Smooth muscle cell (in vitro differentiated cells): ENCODE measurements around the gene HOXC5. TPM values are rescaled to one million over a fixed set of nuclear protein-coding genes. Genes with fewer than 3 reads are reported as not detected.
A peak's percentile ranks its signal among the peaks of the same experiment; 100 is the strongest.

Experiments
- DNase-seq: peaks from one replicate; lab custom pipeline; 2025; ENCODE audit not compliant: unreplicated experiment; lab: John Stamatoyannopoulos, UW
- H2AFZ ChIP-seq: fragments of 200-600 bp; sonication (generic); 2 replicates; pipeline ENCODE4 v1.6.0; 2016; ENCODE audit warnings: antibody characterized with exemption, low read depth, mild to moderate bottlenecking
- H3F3A ChIP-seq: fragments of 200-600 bp; sonication (generic); 2 replicates; pipeline ENCODE4 v1.6.0; 2017; ENCODE audit warnings: antibody characterized with exemption, low read depth
- H3K27ac ChIP-seq: fragments of 200-600 bp; sonication (generic); 2 replicates; pipeline ENCODE4 v1.5.1; 2016; ENCODE audit warnings: low read depth, mild to moderate bottlenecking
- H3K27me3 ChIP-seq: fragments of 200-600 bp; sonication (generic); 2 replicates; pipeline ENCODE4 v1.6.1; 2016; ENCODE audit warnings: low read depth, mild to moderate bottlenecking
- H3K36me3 ChIP-seq: fragments of 200-600 bp; sonication (generic); 2 replicates; pipeline ENCODE4 v1.5.1; 2016; ENCODE audit warnings: low read depth
- H3K4me1 ChIP-seq: fragments of 200-600 bp; sonication (generic); 2 replicates; pipeline ENCODE4 v1.5.1; 2016; ENCODE audit warnings: low read depth
- H3K4me2 ChIP-seq: fragments of 200-600 bp; sonication (generic); 2 replicates; pipeline ENCODE4 v1.6.0; 2016; ENCODE audit warnings: mild to moderate bottlenecking
- H3K4me3 ChIP-seq: fragments of 200-600 bp; sonication (generic); 2 replicates; pipeline ENCODE4 v1.5.1; 2016; ENCODE audit warnings: mild to moderate bottlenecking
- H3K79me2 ChIP-seq: fragments of 200-600 bp; sonication (generic); 2 replicates; pipeline ENCODE4 v1.6.0; 2016; ENCODE audit warnings: low read depth, mild to moderate bottlenecking
- H3K9ac ChIP-seq: fragments of 200-600 bp; sonication (generic); 2 replicates; pipeline ENCODE4 v1.6.0; 2016; ENCODE audit warnings: low read depth
- H3K9me3 ChIP-seq: fragments of 200-600 bp; sonication (generic); replicated peaks from 2 replicates; pipeline ENCODE4 v1.5.1; 2016; ENCODE audit warnings: low read depth
- H4K20me1 ChIP-seq: fragments of 200-600 bp; sonication (generic); 2 replicates; pipeline ENCODE4 v1.6.0; 2016; ENCODE audit warnings: low read depth
- CTCF ChIP-seq: fragments of 200-600 bp; sonication (generic); IDR thresholded peaks from 2 replicates; pipeline ENCODE4 v1.5.1; 2017; ENCODE audit warnings: borderline replicate concordance, mild to moderate bottlenecking, antibody characterized with exemption; ENCODE audit not compliant: insufficient read depth, poor library complexity, severe bottlenecking
- WGBS: methylation state at CpG from one replicate; pipeline ENCODE4 v1.1.7; 2016; ENCODE audit warnings: low lambda C conversion rate; 5-methylcytosine and 5-hydroxymethylcytosine counted together
- polyA plus RNA-seq: library from polyadenylated mRNA; unstranded; fragments of >200 nt; fragmentation: Nextera tagmentation; extraction: Ambion mirVana; gene quantifications from 2 replicates; pipeline ENCODE4 v1.2.1, GENCODE V29; 2016
- total RNA-seq: library from RNA; depleted of rRNA; stranded (reverse); fragments of >200 nt; gene quantifications from 2 replicates; pipeline ENCODE4 v1.2.3, GENCODE V29; 2014

HOXC5 gene
- total and polyA plus RNA-seq, 2 experiments from 2014 or later = 0.54 to 1.3 TPM

- Histone ChIP-seq H3K9me3 (no peaks in the 10 kb centered on the region), H3K4me2 (peak overlapping the region; percentile 55), H3F3A (no peaks in the 10 kb centered on the region), H3K9ac (no peak overlapping the region), H3K4me3 (peak overlapping the region; percentile 16), H3K4me1 (peaks cover 4% of the 10 kb centered on the region), H3K27me3 (peaks cover 100% of the 10 kb centered on the region), H3K79me2 (no peaks in the 10 kb centered on the region), H3K36me3 (no peaks in the 10 kb centered on the region), H2AFZ (no peak overlapping the region), H4K20me1 (peaks cover 20% of the 10 kb centered on the region), H3K27ac (no peak overlapping the region)
- 3% methylated on average over 24 of the region's 24 CpGs for WGBS
- no peak for TF ChIP-seq CTCF
- no peak for DNase-seq
Measured at GRCh38 chr12:54051874-54052437, 19.1 kb downstream of the HOXC5 start.

GRCh38 chr12:54052438-54053002, 19.7 kb downstream of the HOXC5 start:
- H4K20me1 ChIP-seq = peaks cover 16% of the 10 kb centered on the region
- peak overlapping the region; percentile 16 for H3K4me3 ChIP-seq
- H3K27ac ChIP-seq = no peak overlapping the region
- H3K4me2 ChIP-seq = peak overlapping the region; percentile 55
- peaks cover 100% of the 10 kb centered on the region for H3K27me3 ChIP-seq
- WGBS = 10% methylated on average over 10 of the region's 10 CpGs
- no peaks in the 10 kb centered on the region for H3K4me1 ChIP-seq
- no peak overlapping the region for H3K9ac ChIP-seq
- no peak for DNase-seq
- no peak for TF ChIP-seq CTCF
- H3F3A ChIP-seq = no peaks in the 10 kb centered on the region
- H3K79me2 ChIP-seq = no peaks in the 10 kb centered on the region
- H3K9me3 ChIP-seq = no peaks in the 10 kb centered on the region
- no peaks in the 10 kb centered on the region for H3K36me3 ChIP-seq
- H2AFZ ChIP-seq = no peak overlapping the region

- no peak for DNase-seq
- Histone ChIP-seq H3K79me2 (no peaks in the 10 kb centered on the region), H3K4me3 (peak overlapping the region; percentile 46)
Measured at GRCh38 chr12:54053003-54053750, 20.3 kb downstream of the HOXC5 start.

More at GRCh38 chr12:54053003-54053750, 20.3 kb downstream of the HOXC5 start:
- Histone ChIP-seq H3K4me2 (peak overlapping the region; percentile 86), H2AFZ (no peak overlapping the region), H3F3A (no peaks in the 10 kb centered on the region), H3K27ac (no peak overlapping the region), H3K36me3 (no peaks in the 10 kb centered on the region), H3K9me3 (no peaks in the 10 kb centered on the region), H3K9ac (no peak overlapping the region), H3K27me3 (peaks cover 100% of the 10 kb centered on the region), H3K4me1 (no peaks in the 10 kb centered on the region), H4K20me1 (peaks cover 10% of the 10 kb centered on the region)
- WGBS = 10% methylated on average over 22 of the region's 22 CpGs
- no peak for TF ChIP-seq CTCF
